Lung microvascular endothelial cell (primary cell): ENCODE data around the gene FHAD1. TPM values are rescaled to one million over a fixed set of nuclear protein-coding genes. Genes with fewer than 3 reads are reported as not detected.
"Not testable (repeated sequence)": the region's sequence is repeated elsewhere in the genome, so short reads cannot be mapped to it uniquely, and the experiment has no call there.

Source experiments
- DNase-seq, 2 donors: peaks; one replicate each; pipeline versions ENCODE4 v3.0.0 to v3.0.0-alpha.2; 2010; ENCODE audit warnings: low read depth in 2 of 2
- total RNA-seq: library from RNA; depleted of rRNA; stranded (reverse); fragments of >200 nt; gene quantifications from 2 replicates; pipeline ENCODE4 v1.2.1, GENCODE V29; 2014

FHAD1 gene
- total RNA-seq, 1 donor from 2014 or later = not detected

- no peak for DNase-seq
These were observed 56.9 kb downstream of the FHAD1 start for GRCh38 chr1:15303935-15304334.

GRCh38 chr1:15304708-15305467 lies 57.9 kb downstream of the FHAD1 start:
- peak; percentile 48 to 75 for DNase-seq

- DNase-seq = no peak
These were observed 58.4 kb downstream of the FHAD1 start for GRCh38 chr1:15305468-15305770.

GRCh38 chr1:15306352-15306751 lies 59.3 kb downstream of the FHAD1 start:
- not testable (repeated sequence) for DNase-seq

- DNase-seq = no peak
These were observed 61.1 kb downstream of the FHAD1 start for GRCh38 chr1:15308135-15308534.

- no peak for DNase-seq
These were observed 61.6 kb downstream of the FHAD1 start for GRCh38 chr1:15308621-15309027.

GRCh38 chr1:15309687-15310086 lies 62.7 kb downstream of the FHAD1 start:
- DNase-seq = no peak

- no peak for DNase-seq
These were observed 63.5 kb downstream of the FHAD1 start for GRCh38 chr1:15310544-15310943.

- no peak for DNase-seq
These were observed 64.2 kb downstream of the FHAD1 start for GRCh38 chr1:15311122-15311822.

GRCh38 chr1:15311880-15312279 lies 64.9 kb downstream of the FHAD1 start:
- no peak for DNase-seq

GRCh38 chr1:15312626-15313411 lies 65.8 kb downstream of the FHAD1 start:
- no peak for DNase-seq

GRCh38 chr1:15314328-15315281 lies 67.6 kb downstream of the FHAD1 start:
- DNase-seq = no peak

- no peak for DNase-seq
These were observed 68.8 kb downstream of the FHAD1 start for GRCh38 chr1:15315815-15316214.

GRCh38 chr1:15316510-15316909 lies 69.5 kb downstream of the FHAD1 start:
- DNase-seq = no peak

- no peak for DNase-seq
These were observed 73.2 kb downstream of the FHAD1 start for GRCh38 chr1:15320267-15320666.

GRCh38 chr1:15321601-15322000 lies 74.6 kb downstream of the FHAD1 start:
- no peak for DNase-seq

- DNase-seq = peak; percentile 23 to 33
These were observed 75.8 kb downstream of the FHAD1 start for GRCh38 chr1:15322648-15323350.

- peak; percentile 77 to 86 for DNase-seq
These were observed 76.4 kb downstream of the FHAD1 start for GRCh38 chr1:15323351-15323988.

GRCh38 chr1:15323989-15324868 lies 77.2 kb downstream of the FHAD1 start:
- DNase-seq = no peak
